ENCODE data around the gene ITGB7. TPM values are rescaled to one million over a fixed set of nuclear protein-coding genes. Genes with fewer than 3 reads are reported as not detected.
"Not testable (repeated sequence)": the region's sequence is repeated elsewhere in the genome, so short reads cannot be mapped to it uniquely, and the experiment has no call there.

ITGB7 gene
- total RNA-seq, 2 donors from 2014 or later, result 183 to 187 TPM

DNA sequence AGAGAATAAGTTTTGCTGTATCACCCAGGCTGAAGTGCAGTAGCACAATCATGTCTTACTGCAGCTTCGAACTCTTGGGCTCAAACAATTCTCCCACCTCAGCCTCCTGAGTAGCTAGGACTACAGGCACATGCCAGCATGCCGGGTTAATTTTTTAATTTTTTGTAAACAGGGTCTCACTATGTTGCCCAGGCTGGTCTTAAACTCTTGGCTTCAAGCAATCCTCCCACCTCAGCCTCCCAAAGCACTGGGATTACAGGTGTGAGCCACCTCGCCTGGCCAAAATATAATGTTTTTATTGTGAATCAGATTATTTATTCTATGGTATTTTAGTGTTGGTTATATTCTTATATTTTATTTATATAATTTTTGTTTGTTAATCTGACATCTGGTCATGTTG is 30.3 kb downstream of the ITGB7 start:
- Mint-ChIP-seq H3K27ac (no peak overlapping the region), H3K36me3 (ENCODE audit: low read depth) (peaks cover 15% of the 10 kb centered on the region), H3K4me3 (no peak overlapping the region), H3K9me3 (no peaks in the 10 kb centered on the region), H3K27me3 (no peaks in the 10 kb centered on the region), H3K4me1 (peaks cover 19% of the 10 kb centered on the region)
- no peak for ATAC-seq (replicated peaks)

DNA sequence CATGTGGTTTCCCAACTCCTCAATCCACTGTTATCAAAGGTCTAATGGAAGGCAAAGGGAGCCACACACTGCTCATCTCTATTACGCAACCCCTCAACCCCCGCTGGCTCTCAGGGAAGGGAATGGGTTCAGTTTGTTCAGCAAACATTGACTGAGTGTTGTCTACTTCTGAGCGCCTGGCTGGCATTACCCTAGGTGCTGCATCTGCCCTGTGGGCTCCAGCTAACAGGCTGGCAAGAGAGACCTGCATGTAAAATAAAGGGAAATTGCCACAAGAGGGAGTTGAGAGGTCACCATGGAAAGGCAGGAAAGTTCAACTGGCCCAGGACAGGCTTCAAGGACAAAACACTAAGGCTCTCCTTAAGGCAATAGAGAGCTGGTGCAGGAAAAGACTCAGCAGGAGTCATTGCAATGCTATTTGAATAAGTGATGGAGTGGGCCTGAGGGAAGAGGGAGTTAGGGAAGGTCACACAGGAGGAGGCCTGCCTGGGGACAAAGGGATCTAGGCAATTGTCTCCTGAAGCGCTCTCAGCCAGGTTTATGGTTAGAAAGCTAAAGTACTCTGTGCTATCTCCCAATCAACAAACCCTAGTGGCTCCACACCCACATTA is 32.1 kb downstream of the ITGB7 start:
- Mint-ChIP-seq H3K9me3 (no peaks in the 10 kb centered on the region), H3K4me3 (no peak overlapping the region), H3K4me1 (peaks cover 13% of the 10 kb centered on the region), H3K27me3 (no peaks in the 10 kb centered on the region), H3K36me3 (ENCODE audit: low read depth) (peaks cover 1% of the 10 kb centered on the region), H3K27ac (no peak overlapping the region)
- ATAC-seq (replicated peaks), result no peak

DNA sequence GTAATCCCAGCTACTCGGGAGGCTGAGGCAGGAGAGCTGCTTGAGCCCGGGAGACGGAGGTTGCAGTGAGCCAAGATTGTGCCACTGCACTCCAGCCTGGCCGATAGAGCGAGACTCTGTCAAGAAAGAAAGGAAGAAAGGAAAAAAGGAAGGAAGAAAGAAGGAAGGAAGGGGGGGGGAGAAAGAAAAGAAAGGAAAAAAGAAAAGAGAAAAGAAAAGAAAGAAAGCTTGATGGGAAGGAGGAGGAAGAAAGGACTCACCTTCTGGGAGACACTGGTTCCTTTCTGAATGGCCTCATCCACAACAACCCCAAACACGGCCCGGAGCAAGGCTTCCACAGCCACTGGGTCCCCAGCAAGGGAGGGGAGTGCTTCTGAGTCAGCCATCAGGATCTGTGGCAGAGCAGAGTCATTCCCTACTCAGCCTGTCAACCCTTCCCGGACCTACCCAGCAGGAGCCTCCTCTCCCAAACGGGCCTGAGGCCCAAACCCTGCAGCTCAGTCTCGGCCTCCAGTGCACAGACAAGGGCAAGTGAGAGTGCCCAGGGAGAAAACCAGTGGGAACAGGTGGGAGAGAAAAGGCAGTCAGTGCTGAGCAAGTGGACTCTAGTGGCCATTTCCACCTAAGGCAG is 33.9 kb downstream of the ITGB7 start:
- Mint-ChIP-seq H3K4me3 (no peak overlapping the region), H3K27ac (peak overlapping the region; percentile 59), H3K27me3 (no peaks in the 10 kb centered on the region), H3K9me3 (no peaks in the 10 kb centered on the region), H3K4me1 (peaks cover 5% of the 10 kb centered on the region), H3K36me3 (ENCODE audit: low read depth) (no peaks in the 10 kb centered on the region)
- no peak for ATAC-seq (replicated peaks)

DNA sequence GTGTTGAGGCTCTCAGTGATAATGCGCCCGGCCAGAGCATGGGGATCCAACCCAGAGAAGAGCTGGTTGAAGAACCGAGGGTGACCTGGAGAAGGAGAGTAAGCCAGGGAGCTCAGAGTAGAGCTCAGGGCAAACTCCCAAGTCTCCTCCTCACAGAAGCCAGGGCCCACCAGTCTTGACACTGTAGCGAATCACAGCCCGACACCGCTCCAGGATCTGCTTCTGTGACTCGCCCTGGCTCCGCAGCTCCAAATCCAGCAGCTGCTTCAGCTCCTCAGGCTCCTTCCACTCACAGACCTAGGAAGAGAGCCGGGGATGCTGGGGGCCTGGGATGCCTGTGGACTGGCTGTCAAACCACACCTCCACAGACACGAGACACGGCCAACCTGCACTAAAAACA is 34.7 kb downstream of the ITGB7 start:
- H3K36me3 Mint-ChIP-seq (ENCODE audit: low read depth), result no peaks in the 10 kb centered on the region
- no peak overlapping the region for H3K4me3 Mint-ChIP-seq
- no peaks in the 10 kb centered on the region for H3K9me3 Mint-ChIP-seq
- peak overlapping the region; percentile 59 for H3K27ac Mint-ChIP-seq
- H3K27me3 Mint-ChIP-seq, result no peaks in the 10 kb centered on the region
- H3K4me1 Mint-ChIP-seq, result peaks cover 5% of the 10 kb centered on the region
- ATAC-seq (replicated peaks), result no peak

- no peak for ATAC-seq (replicated peaks)
- Mint-ChIP-seq H3K27ac (no peak overlapping the region), H3K27me3 (no peaks in the 10 kb centered on the region), H3K4me1 (peaks cover 5% of the 10 kb centered on the region), H3K9me3 (no peaks in the 10 kb centered on the region), H3K36me3 (ENCODE audit: low read depth) (no peaks in the 10 kb centered on the region), H3K4me3 (no peak overlapping the region)
Measured at GRCh38 chr12:53171725-53172329, 35.2 kb downstream of the ITGB7 start.

- peaks cover 5% of the 10 kb centered on the region for H3K4me1 Mint-ChIP-seq
Measured at GRCh38 chr12:53170876-53171724, 36.0 kb downstream of the ITGB7 start.

GRCh38 chr12:53170215-53170614 is 36.8 kb downstream of the ITGB7 start:
- peak overlapping the region; percentile 17 for H3K27ac Mint-ChIP-seq
- no peaks in the 10 kb centered on the region for H3K9me3 Mint-ChIP-seq
- H3K4me3 Mint-ChIP-seq, result no peak overlapping the region
- H3K36me3 Mint-ChIP-seq (ENCODE audit: low read depth), result no peaks in the 10 kb centered on the region
- no peak for ATAC-seq (replicated peaks)
- no peaks in the 10 kb centered on the region for H3K4me1 Mint-ChIP-seq
- no peaks in the 10 kb centered on the region for H3K27me3 Mint-ChIP-seq

More at GRCh38 chr12:53170876-53171724, 36.0 kb downstream of the ITGB7 start:
- Mint-ChIP-seq H3K4me3 (no peak overlapping the region), H3K36me3 (ENCODE audit: low read depth) (no peaks in the 10 kb centered on the region), H3K27ac (no peak overlapping the region), H3K9me3 (no peaks in the 10 kb centered on the region), H3K27me3 (no peaks in the 10 kb centered on the region)
- ATAC-seq (replicated peaks), result no peak

- Mint-ChIP-seq H3K4me1 (no peaks in the 10 kb centered on the region), H3K27ac (peak overlapping the region; percentile 17), H3K27me3 (no peaks in the 10 kb centered on the region), H3K9me3 (no peaks in the 10 kb centered on the region), H3K4me3 (no peak overlapping the region), H3K36me3 (ENCODE audit: low read depth) (no peaks in the 10 kb centered on the region)
- ATAC-seq (replicated peaks), result no peak
Measured at GRCh38 chr12:53169644-53170043, 37.4 kb downstream of the ITGB7 start.

- H3K4me1 Mint-ChIP-seq, result no peaks in the 10 kb centered on the region
- no peaks in the 10 kb centered on the region for H3K27me3 Mint-ChIP-seq
Measured at GRCh38 chr12:53166837-53167236, 40.2 kb downstream of the ITGB7 start.

DNA sequence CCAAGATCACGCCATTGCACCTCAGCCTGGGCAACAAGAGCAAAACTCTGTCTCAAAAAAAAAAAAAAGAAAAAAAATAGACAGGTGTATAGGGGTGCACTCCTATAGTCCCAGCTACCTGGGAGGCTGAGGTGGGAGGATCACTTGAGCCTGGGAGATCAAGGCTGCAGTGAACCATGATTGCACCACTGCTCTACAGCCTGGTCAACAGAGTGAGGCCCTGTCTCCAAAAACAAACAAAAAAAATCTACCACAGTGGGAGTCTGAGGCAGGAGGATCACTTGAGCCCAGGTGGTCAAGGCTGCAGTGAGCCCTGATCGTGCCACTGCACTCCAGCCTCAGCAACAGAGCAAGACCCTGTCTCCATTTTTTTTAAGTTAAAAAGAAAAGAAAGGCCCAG is 44.0 kb downstream of the ITGB7 start:
- not testable (repeated sequence) for H3K27ac Mint-ChIP-seq; ATAC-seq (replicated peaks); H3K4me3 Mint-ChIP-seq; H3K36me3 Mint-ChIP-seq (ENCODE audit: low read depth); H3K4me1 Mint-ChIP-seq; H3K9me3 Mint-ChIP-seq; H3K27me3 Mint-ChIP-seq

More at GRCh38 chr12:53166837-53167236, 40.2 kb downstream of the ITGB7 start:
- no peak overlapping the region for H3K27ac Mint-ChIP-seq
- no peaks in the 10 kb centered on the region for H3K36me3 Mint-ChIP-seq (ENCODE audit: low read depth)
- H3K9me3 Mint-ChIP-seq, result no peaks in the 10 kb centered on the region
- no peak for ATAC-seq (replicated peaks)
- H3K4me3 Mint-ChIP-seq, result no peak overlapping the region

DNA sequence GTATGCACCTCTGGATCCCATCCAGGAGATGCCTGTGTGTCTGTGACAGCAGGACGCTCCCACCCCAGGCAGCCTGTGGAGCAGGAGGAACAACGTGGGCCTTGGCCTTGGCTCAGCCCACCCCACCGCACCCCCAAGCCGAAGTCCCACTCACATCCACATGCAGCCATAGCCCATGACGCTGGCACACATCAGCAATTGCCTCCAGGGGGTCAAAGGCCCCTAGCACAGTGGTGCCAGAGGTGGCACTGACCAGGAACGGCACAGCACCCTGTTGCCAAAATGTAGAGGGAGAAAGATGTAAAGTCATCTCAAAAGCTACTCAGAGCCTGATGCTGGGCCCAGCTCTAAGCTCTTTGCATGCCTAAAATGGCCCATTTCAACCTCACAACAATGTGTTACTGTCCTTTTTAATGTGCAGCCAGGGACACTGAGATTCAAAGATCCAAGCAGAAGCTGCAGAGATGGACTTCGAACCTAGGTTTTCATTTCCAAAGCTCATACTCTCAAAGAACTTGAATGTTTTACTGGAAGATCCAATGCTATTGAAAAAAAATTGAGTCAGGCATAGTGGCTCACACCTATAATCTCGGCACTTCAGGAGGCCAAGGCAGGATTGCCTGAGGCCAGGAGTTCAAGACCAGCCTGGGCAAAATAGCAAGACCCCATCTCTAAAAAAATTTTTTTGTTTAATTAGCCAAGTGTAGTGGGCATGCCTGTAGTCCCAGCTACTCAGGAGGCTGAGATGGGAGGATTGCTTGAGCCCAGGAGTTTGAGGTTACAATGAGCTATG is 45.7 kb downstream of the ITGB7 start:
- H3K9me3 Mint-ChIP-seq, result no peaks in the 10 kb centered on the region
- H3K27me3 Mint-ChIP-seq, result no peaks in the 10 kb centered on the region
- H3K36me3 Mint-ChIP-seq (ENCODE audit: low read depth), result no peaks in the 10 kb centered on the region
- no peak overlapping the region for H3K27ac Mint-ChIP-seq
- H3K4me3 Mint-ChIP-seq, result no peak overlapping the region
- ATAC-seq (replicated peaks), result no peak
- peaks cover 10% of the 10 kb centered on the region for H3K4me1 Mint-ChIP-seq

DNA sequence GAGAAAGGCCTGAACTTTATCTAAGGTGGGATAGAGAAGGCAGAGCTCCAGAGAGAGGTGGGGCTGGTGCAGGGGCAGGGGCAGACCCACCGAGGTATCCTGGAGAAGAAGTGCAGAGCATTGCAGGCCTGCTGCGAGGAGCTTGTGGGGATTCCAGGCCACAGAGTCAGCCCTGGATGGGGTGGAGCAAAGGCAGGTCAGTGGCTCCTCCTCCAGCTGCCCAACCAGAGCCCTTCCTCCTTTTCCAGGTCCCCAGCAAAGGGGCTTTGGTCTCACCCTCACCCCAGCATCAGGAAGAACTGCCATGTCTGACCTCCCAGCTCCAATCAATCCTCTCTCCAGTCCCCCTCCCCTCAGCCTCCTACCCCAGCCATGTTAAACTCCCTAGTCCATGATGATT is 46.4 kb downstream of the ITGB7 start:
- H3K27ac Mint-ChIP-seq, result no peak overlapping the region
- no peaks in the 10 kb centered on the region for H3K36me3 Mint-ChIP-seq (ENCODE audit: low read depth)
- H3K27me3 Mint-ChIP-seq, result no peaks in the 10 kb centered on the region
- H3K9me3 Mint-ChIP-seq, result no peaks in the 10 kb centered on the region
- H3K4me1 Mint-ChIP-seq, result peaks cover 10% of the 10 kb centered on the region
- no peak overlapping the region for H3K4me3 Mint-ChIP-seq
- no peak for ATAC-seq (replicated peaks)

GRCh38 chr12:53160000-53160399 is 47.1 kb downstream of the ITGB7 start:
- Mint-ChIP-seq H3K4me1 (peaks cover 10% of the 10 kb centered on the region), H3K27ac (no peak overlapping the region), H3K36me3 (ENCODE audit: low read depth) (no peaks in the 10 kb centered on the region), H3K9me3 (no peaks in the 10 kb centered on the region), H3K4me3 (no peak overlapping the region), H3K27me3 (no peaks in the 10 kb centered on the region)
- ATAC-seq (replicated peaks), result no peak
